ENCODE measurements around the gene GPR157. TPM values are rescaled to one million over a fixed set of nuclear protein-coding genes. Genes with fewer than 3 reads are reported as not detected.
A peak's percentile ranks its signal among the peaks of the same experiment; 100 is the strongest.

The GPR157 gene
- total and polyA plus RNA-seq, 2 of the 13 experiments (the other 11 are each of a cell fraction or from before 2014, with no cell fraction given), result 10.1 to 19.2 TPM

MicroRNA genes within 50 kb of the gene (microRNA counts, 767-probe panel; counts per million panel counts)
- microRNA hsa-miR-34a-5p, result 46,857 counts per million, percentile 65 among the panel's probes with 10 or more counts

Small RNA genes lying within 50 kb of the gene (small RNA-seq; reads per million reads assigned to genes)
- gene RF00424 (ENCODE audit: insufficient read depth in 2 of 3, insufficient read length in 3 of 3, low read depth in 2 of 3, low replicate concordance in 1 of 3), result 0 to 1.9 (median 0) reads per million in 3 experiments

Other genes with a start within 250 kb of the GPR157 start
- not detected in 2 replicates for gene CA6, start 183.2 kb downstream of the GPR157 start, total RNA-seq (2016; rRNA removed; fragmentation: Illumina TruSeq; extraction: Trizol)
- not detected in 2 replicates for gene CA6, start 183.2 kb downstream of the GPR157 start, polyA plus RNA-seq (2011; rRNA removed)
- gene SLC2A7, start 102.7 kb downstream of the GPR157 start, total RNA-seq (2016; rRNA removed; fragmentation: Illumina TruSeq; extraction: Trizol), result not detected in 2 replicates
- not detected in 2 replicates for gene SLC2A7, start 102.7 kb downstream of the GPR157 start, polyA plus RNA-seq (2011; rRNA removed)
- gene SLC2A5, start 59.5 kb downstream of the GPR157 start, total RNA-seq (2016; rRNA removed; fragmentation: Illumina TruSeq; extraction: Trizol), result 0.04 TPM in 1 of 2 replicates, not detected in the other
- 0.54 and 0.80 TPM in 2 replicates for gene SLC2A5, start 59.5 kb downstream of the GPR157 start, polyA plus RNA-seq (2011; rRNA removed)
- 6.3 and 9.3 TPM in 2 replicates for gene H6PD, start 105.7 kb upstream of the GPR157 start, total RNA-seq (2016; rRNA removed; fragmentation: Illumina TruSeq; extraction: Trizol)
- 14.1 and 21.5 TPM in 2 replicates for gene H6PD, start 105.7 kb upstream of the GPR157 start, polyA plus RNA-seq (2011; rRNA removed)
- gene SPSB1, start 163.8 kb upstream of the GPR157 start, total RNA-seq (2016; rRNA removed; fragmentation: Illumina TruSeq; extraction: Trizol), result 5.0 and 7.1 TPM in 2 replicates
- 8.0 and 10.9 TPM in 2 replicates for gene SPSB1, start 163.8 kb upstream of the GPR157 start, polyA plus RNA-seq (2011; rRNA removed)

Data from HepG2 (cell line).